GM23248 (cell line): ENCODE results near the gene PPP2R3B.

Experiments used
- EZH2 ChIP-seq: fragments of 200-600 bp; sonication (generic); IDR thresholded peaks from 2 replicates; pipeline ENCODE4 v1.6.1; 2018; ENCODE audit warnings: antibody characterized with exemption, mild to moderate bottlenecking; ENCODE audit not compliant: insufficient read depth, poor library complexity, severe bottlenecking
- EZH2phosphoT487 ChIP-seq: fragments of 200-600 bp; sonication (generic); IDR thresholded peaks from 2 replicates; pipeline ENCODE4 v1.6.1; 2018; ENCODE audit warnings: antibody characterized with exemption, moderate library complexity, mild to moderate bottlenecking, low read depth; ENCODE audit not compliant: insufficient read depth

DNA sequence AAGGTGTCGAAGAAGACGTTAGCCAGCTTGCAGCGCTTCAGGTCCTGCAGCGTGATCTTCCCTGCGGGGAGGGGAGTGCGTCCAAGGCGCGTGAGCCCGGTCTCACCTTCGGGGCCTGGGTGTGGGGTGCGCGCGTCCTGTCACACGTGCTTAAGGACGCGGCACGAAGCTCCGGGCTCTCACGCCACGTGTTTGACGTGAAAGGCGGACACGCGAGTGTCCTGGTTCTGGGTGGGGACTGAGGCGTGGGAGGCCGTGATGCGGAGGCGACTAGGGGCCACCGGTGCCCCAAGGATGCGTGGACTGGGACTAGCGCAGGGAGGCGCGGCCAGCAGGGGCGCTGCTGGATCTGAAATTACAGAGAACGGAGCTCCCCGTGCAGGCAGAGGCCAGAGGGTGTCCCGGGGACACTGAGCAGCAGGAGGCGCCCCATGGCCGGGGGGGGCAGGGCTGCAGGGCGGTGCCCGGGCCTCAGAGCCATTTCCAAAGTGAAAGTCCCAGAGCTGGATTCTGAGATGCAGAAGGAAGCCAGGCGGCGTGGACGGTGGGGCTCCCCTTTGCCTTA lies 47.8 kb downstream of the PPP2R3B start:
- TF ChIP-seq EZH2 (no peak), EZH2phosphoT487 (no peak)
